ENCODE results near the gene CADPS. TPM values are rescaled to one million over a fixed set of nuclear protein-coding genes. Genes with fewer than 3 reads are reported as not detected.

Gene CADPS
- polyA plus RNA-seq, 1 donor from 2014 or later: 118 TPM

GRCh38 chr3:62361261-62361660 is 514.0 kb downstream of the CADPS start:
- Histone ChIP-seq H3K79me2 (replicated peaks; ENCODE audit: insufficient read depth, low read length) (no peaks in the 10 kb centered on the region), H3K36me3 (ENCODE audit: insufficient read depth, low read length) (no peaks in the 10 kb centered on the region), H3F3A (ENCODE audit: insufficient read depth, low read length, poor library complexity, severe bottlenecking) (no peaks in the 10 kb centered on the region), H3K27ac (ENCODE audit: low read length) (no peak overlapping the region), H3K4me2 (ENCODE audit: low read length) (no peak overlapping the region), H2AFZ (ENCODE audit: low read depth, low read length) (no peak overlapping the region), H3K9me3 (ENCODE audit: low read length) (no peaks in the 10 kb centered on the region), H3K27me3 (ENCODE audit: insufficient read depth, low read depth, low read length) (peaks cover 25% of the 10 kb centered on the region), H3K4me3 (ENCODE audit: low read length) (no peak overlapping the region), H3K9ac (ENCODE audit: low read length) (no peak overlapping the region), H4K20me1 (ENCODE audit: insufficient read depth) (no peaks in the 10 kb centered on the region), H3K9me2 (ENCODE audit: insufficient read depth, low read length) (no peaks in the 10 kb centered on the region)
- TF ChIP-seq, protein P1, sequence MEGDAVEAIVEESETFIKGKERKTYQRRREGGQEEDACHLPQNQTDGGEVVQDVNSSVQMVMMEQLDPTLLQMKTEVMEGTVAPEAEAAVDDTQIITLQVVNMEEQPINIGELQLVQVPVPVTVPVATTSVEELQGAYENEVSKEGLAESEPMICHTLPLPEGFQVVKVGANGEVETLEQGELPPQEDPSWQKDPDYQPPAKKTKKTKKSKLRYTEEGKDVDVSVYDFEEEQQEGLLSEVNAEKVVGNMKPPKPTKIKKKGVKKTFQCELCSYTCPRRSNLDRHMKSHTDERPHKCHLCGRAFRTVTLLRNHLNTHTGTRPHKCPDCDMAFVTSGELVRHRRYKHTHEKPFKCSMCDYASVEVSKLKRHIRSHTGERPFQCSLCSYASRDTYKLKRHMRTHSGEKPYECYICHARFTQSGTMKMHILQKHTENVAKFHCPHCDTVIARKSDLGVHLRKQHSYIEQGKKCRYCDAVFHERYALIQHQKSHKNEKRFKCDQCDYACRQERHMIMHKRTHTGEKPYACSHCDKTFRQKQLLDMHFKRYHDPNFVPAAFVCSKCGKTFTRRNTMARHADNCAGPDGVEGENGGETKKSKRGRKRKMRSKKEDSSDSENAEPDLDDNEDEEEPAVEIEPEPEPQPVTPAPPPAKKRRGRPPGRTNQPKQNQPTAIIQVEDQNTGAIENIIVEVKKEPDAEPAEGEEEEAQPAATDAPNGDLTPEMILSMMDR (IDR thresholded peaks at IDR 0.05; ENCODE audit: poor library complexity, severe bottlenecking): no peak
- TF ChIP-seq SMC3 (conservative IDR thresholded peaks at IDR 0.05; ENCODE audit: poor library complexity): no peak

GRCh38 chr3:62359531-62359930 is 515.7 kb downstream of the CADPS start:
- Histone ChIP-seq H3K9me2 (ENCODE audit: insufficient read depth, low read length) (no peaks in the 10 kb centered on the region), H3K9me3 (ENCODE audit: low read length) (no peaks in the 10 kb centered on the region), H2AFZ (ENCODE audit: low read depth, low read length) (no peak overlapping the region), H4K20me1 (ENCODE audit: insufficient read depth) (no peaks in the 10 kb centered on the region), H3K27ac (ENCODE audit: low read length) (no peak overlapping the region), H3K79me2 (replicated peaks; ENCODE audit: insufficient read depth, low read length) (no peaks in the 10 kb centered on the region), H3K4me2 (ENCODE audit: low read length) (no peak overlapping the region), H3K27me3 (ENCODE audit: insufficient read depth, low read depth, low read length) (peaks cover 11% of the 10 kb centered on the region), H3K4me3 (ENCODE audit: low read length) (no peak overlapping the region), H3F3A (ENCODE audit: insufficient read depth, low read length, poor library complexity, severe bottlenecking) (no peaks in the 10 kb centered on the region), H3K36me3 (ENCODE audit: insufficient read depth, low read length) (no peaks in the 10 kb centered on the region), H3K9ac (ENCODE audit: low read length) (no peak overlapping the region)
- TF ChIP-seq POLR2AphosphoS5 (IDR thresholded peaks at IDR 0.05) (no peak), MXI1 (conservative IDR thresholded peaks at IDR 0.05; ENCODE audit: poor library complexity, severe bottlenecking) (no peak), RAD21 (conservative IDR thresholded peaks at IDR 0.05) (no peak)

- Histone ChIP-seq H3K4me2 (ENCODE audit: low read length) (no peak overlapping the region), H3K27ac (ENCODE audit: low read length) (no peak overlapping the region), H3K27me3 (ENCODE audit: insufficient read depth, low read depth, low read length) (peaks cover 4% of the 10 kb centered on the region), H2AFZ (ENCODE audit: low read depth, low read length) (no peak overlapping the region), H3K9me3 (ENCODE audit: low read length) (no peaks in the 10 kb centered on the region), H4K20me1 (ENCODE audit: insufficient read depth) (no peaks in the 10 kb centered on the region), H3K9me2 (ENCODE audit: insufficient read depth, low read length) (no peaks in the 10 kb centered on the region), H3K9ac (ENCODE audit: low read length) (no peak overlapping the region), H3K4me3 (ENCODE audit: low read length) (no peak overlapping the region), H3F3A (ENCODE audit: insufficient read depth, low read length, poor library complexity, severe bottlenecking) (no peaks in the 10 kb centered on the region), H3K36me3 (ENCODE audit: insufficient read depth, low read length) (no peaks in the 10 kb centered on the region), H3K79me2 (replicated peaks; ENCODE audit: insufficient read depth, low read length) (no peaks in the 10 kb centered on the region)
- TF ChIP-seq SMC3 (conservative IDR thresholded peaks at IDR 0.05; ENCODE audit: poor library complexity): no peak
- TF ChIP-seq RAD21 (conservative IDR thresholded peaks at IDR 0.05): no peak
- TF ChIP-seq EZH2 (IDR thresholded peaks at IDR 0.05; ENCODE audit: borderline replicate concordance, insufficient read depth, low read length, poor library complexity, severe bottlenecking): no peak
- no peak for TF ChIP-seq MXI1 (conservative IDR thresholded peaks at IDR 0.05; ENCODE audit: poor library complexity, severe bottlenecking)
- TF ChIP-seq, protein P1 (IDR thresholded peaks at IDR 0.05; ENCODE audit: poor library complexity, severe bottlenecking): no peak
- TF ChIP-seq, protein P2, sequence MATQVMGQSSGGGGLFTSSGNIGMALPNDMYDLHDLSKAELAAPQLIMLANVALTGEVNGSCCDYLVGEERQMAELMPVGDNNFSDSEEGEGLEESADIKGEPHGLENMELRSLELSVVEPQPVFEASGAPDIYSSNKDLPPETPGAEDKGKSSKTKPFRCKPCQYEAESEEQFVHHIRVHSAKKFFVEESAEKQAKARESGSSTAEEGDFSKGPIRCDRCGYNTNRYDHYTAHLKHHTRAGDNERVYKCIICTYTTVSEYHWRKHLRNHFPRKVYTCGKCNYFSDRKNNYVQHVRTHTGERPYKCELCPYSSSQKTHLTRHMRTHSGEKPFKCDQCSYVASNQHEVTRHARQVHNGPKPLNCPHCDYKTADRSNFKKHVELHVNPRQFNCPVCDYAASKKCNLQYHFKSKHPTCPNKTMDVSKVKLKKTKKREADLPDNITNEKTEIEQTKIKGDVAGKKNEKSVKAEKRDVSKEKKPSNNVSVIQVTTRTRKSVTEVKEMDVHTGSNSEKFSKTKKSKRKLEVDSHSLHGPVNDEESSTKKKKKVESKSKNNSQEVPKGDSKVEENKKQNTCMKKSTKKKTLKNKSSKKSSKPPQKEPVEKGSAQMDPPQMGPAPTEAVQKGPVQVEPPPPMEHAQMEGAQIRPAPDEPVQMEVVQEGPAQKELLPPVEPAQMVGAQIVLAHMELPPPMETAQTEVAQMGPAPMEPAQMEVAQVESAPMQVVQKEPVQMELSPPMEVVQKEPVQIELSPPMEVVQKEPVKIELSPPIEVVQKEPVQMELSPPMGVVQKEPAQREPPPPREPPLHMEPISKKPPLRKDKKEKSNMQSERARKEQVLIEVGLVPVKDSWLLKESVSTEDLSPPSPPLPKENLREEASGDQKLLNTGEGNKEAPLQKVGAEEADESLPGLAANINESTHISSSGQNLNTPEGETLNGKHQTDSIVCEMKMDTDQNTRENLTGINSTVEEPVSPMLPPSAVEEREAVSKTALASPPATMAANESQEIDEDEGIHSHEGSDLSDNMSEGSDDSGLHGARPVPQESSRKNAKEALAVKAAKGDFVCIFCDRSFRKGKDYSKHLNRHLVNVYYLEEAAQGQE (IDR thresholded peaks at IDR 0.05; ENCODE audit: borderline replicate concordance): no peak
These were observed 518.9 kb downstream of the CADPS start for GRCh38 chr3:62356356-62356755.

All from neural cell (in vitro differentiated cells).